GM19395 (cell line): Measurements from ENCODE around the gene RAB3B.
A peak's percentile ranks its signal among the peaks of the same experiment; 100 is the strongest.
"Not testable (repeated sequence)": the region's sequence is repeated elsewhere in the genome, so short reads cannot be mapped to it uniquely, and the experiment has no call there.

Source experiments
- ATAC-seq: cut with Tn5 transposase; IDR thresholded peaks from one replicate; pipeline ENCODE4 v1.9.1; 2021; ENCODE audit warnings: mild to moderate bottlenecking, moderate library complexity; ENCODE audit not compliant: unreplicated experiment

Gene RAB3B

DNA sequence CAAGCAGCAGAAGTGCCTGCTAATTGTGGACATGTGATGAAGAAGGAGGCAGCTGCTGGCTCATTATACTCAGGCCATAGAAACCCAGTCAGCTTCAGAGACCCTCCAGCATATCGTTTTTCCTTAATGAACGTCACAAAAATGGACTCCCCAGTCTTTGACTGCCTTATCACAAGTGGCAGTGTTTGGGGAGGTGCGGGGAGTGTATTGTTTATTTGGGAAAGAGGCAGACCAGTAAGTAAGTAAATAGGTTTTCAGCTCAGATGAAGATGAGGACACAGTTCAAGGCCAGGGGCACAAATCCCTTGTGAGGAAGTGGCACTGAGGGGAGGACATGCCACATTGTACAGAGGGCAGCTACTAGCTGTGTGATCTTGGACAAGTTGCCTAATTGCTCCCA lies 68.5 kb downstream of the RAB3B start:
- no peak for ATAC-seq

DNA sequence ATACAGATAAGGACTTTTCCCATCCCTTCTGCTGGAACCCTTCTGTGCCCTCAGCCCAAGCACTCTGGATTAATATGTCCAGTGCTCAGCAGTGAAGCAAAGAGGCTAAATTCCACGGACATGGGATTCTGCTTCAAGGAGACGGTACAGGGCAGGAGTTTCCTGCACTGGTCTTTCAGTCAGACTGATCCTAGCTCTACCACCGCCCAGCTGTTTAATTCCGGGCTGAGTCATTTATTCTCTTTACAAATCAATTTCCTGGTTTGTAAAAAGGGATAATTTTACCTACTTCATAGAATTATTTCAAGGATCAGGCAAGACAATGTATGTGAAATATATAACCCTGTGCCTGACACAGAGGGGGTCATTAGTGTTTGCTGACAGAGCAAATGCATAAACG lies 70.4 kb downstream of the RAB3B start:
- no peak for ATAC-seq

DNA sequence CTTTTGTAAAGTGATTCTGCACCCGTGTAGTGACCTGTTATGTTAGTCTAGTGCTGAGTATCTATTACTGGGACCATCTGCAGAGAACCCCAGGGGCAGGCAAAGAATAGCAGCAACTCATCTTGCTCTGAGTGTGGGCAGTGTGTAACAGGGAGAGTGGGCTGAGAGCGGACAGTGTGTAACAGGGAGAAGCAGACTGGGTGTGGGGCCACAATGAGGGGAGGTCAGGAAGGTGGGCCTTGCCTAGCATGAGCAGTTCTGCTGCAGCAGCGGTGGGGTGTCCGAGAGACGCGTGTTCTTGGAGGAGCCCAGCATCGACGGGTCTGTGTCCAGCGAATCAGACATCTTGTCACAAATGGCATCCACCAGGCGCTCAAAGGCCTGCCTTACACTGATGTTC lies 70.8 kb downstream of the RAB3B start:
- no peak for ATAC-seq

DNA sequence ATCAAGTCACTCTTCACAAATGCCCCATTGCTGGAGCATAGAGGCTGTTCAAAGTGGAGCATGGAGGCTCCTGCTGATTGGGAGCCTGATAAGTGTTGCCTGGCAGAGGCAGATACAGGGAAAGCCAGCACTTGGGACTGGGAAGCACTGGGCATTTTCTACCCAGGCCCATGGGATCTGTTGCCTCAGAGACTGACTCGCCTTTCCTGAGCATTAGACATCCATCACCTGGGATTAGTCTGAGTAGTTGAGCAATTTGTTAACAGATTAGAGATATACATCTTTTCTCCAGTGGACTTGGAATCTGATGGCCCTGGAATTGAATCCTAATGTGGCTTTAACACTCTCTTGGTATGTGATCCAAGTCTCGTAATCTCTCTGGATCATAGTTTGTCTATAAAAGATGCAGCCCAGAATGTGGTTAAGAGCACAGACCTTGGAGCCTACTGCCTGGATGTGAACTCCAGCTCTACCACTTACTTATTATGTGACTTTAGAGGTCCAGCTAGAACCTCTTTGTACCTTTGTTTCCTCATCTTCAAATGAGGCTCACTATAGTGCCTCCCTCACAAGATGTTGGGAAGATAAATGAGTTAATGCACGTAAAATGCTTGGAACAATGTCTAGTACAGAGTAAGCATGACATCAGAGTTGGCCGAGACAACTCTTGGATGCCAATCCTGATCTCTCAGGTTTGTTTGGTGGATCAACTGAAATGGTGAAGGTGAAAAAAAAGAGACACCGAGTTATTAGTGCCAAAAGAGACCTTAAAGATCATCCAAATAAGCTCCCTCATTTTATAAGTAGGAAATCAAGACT lies 73.7 kb downstream of the RAB3B start:
- no peak for ATAC-seq

DNA sequence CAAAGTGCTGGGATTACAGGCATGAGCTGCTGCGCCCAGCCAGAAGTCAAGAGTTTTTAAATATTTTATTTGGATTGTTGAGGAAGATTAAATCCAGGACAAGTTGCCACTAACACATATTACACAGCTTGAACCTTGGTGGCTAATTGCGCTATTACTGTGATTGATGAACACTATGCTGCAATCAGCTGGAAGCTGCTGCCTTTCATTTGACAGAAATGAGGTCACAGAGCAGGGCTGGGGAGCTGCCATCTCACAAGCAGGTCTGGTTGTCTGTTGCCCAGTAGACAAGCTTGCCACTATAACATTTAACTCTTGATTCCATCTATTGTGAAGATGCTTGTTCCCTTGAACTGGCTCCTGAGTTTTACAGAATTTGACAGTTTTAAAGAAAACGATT lies 74.5 kb downstream of the RAB3B start:
- no peak for ATAC-seq

DNA sequence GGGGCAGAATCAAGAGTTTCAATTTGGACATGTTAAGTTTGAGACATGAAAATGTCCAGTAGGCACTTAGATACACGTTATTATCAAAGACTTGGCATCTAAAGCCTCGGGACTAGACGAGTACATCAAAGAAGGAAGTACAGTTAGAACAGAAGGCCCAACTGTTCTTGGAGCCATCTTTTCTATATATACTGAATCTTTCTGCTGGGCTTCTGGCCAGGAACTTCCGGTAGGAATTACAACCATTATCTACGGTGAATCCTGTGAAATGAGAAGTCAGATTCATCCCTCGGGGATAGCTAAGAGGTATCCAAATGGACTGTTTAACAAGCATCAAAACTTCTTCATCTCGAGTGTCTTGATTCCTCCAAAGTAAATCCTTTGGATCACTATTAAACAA lies 77.6 kb downstream of the RAB3B start:
- no peak for ATAC-seq

DNA sequence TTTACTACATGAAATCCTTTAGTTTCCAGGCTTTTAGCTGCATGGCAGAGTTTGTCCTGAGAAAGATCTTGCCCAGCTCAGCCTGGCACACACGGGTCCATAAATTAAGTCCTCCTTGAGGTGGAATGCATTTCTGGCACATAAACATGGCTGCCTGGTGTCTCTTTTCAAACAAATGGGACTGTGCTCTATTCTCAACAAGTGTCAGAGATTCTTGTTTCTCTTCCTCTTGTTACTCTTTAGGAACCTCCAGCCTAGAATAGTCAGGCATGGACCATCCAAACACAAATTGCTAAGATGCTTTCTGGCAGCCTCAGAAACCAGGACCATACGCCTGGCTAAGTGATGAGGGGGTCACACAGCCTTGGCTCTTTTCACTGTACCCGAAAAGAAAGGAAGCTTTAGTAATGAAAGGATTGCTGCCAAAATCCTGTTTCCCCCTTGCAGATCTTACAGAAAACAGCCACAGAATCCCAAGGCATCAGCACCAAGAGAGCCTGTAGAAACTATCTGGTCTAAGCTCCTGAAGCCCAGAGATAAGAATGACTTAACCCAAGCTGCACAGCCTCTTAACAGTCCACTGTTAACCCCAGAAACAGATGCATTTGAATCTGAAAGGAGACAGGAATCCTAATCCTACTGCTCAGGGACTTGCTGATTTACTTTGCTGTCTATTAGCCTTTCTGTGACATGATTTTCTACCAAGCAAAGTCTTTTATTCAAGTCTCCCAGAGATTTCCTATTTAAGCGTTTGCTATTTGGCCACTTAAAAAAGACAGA lies 80.1 kb downstream of the RAB3B start:
- ATAC-seq = no peak

DNA sequence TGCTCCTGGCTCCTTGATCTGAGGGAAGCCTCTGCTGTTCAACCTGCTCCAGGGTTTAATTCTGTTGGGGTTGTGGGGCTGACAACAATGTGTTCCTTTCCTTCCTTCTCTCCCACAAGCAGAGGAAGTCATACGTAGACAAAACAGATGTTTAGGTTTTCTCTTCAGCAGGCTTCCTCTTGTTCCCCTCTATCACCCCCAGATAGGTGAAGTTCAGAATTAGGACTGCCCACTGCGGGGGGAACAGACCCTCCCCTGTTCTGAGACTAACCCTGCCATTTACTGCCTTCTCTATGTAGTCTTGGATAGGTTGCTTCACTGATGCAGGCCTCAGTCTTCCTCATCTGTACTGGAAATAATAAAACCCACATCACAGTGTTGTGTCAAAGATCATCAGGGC lies 82.0 kb downstream of the RAB3B start:
- ATAC-seq = no peak

DNA sequence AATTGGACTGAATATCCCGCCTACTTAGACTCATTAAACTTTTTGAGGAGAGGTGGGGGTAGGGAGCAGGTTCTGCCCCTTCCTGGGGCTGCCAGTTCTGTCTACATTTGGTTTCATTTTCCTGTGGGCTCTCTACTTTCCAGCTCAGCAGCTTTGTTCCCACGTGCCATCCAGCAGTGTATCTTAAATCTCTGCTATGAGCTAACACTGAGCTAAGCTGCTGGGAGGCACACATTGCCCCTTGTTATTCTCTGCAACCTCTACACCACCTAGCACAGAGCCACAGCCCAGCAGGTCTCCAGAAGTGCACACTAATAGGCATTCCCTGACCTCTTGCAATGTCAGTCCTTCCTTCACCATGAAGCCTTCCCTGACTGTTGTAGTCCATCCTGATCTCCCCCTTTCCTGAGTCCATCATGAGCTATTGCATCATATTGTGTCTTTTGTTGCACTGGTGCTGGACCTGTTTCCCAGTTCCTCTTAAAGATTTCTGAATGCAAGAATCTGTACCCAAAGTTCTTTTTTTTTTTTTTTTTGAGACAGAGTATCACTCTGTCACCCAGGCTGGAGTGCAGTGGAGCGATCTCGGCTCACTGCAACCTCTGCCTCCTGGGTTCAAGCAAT lies 83.3 kb downstream of the RAB3B start:
- no peak for ATAC-seq

DNA sequence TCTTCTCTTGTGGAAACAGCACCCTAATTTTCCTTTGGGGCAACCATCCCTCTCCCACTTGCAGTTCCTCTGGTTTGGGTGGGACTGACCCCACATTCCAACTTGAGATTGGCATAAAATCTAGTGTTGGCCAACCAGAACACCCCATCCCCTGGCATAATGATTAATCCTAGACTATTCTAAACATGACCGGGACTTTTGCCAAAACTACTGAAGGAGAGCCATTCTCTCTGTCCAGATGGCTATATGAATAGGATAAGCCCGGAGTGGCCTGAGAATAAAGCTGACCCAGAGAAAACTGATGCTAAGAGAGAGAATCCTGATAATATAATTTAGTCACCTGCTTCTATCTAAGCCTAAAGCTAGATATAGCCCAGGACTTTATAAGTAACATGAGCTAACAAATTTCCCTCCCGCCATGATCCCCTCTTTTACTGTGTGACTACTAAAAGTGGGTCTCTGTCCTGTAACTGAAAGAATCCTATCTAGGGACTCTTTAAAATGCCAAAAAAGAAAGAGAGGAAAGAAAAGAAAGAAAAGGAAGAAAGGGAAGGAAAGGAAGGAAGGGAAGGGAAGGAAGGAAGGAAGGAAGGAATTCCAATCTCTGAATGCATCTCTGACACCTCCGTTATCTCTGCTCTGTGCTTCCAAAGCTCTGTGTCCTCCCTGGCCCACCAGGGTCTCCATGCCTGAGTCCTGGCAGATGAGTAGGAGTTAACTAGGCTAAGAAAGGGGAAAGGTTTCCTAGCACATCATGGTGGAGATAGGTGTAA lies 84.0 kb downstream of the RAB3B start:
- ATAC-seq = no peak

DNA sequence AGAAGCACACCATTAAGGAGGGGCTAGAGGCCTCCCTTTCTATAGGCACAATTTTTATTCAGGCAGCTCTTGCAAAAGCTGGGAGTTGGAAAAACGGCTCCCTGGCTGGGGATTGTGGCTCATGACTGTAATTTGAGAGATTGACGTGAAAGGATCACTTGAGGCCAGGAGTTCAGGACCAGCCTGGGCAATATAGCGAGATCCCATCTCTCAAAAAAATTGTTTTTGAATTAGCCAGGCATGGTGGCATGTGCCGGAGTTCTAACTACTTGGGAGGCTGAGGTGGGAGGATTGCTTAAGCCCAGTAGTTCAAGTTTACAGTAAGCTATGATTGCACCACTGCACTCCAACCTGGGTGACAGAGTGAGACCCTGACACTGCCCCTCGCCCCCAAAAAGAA lies 88.0 kb downstream of the RAB3B start:
- no peak for ATAC-seq

DNA sequence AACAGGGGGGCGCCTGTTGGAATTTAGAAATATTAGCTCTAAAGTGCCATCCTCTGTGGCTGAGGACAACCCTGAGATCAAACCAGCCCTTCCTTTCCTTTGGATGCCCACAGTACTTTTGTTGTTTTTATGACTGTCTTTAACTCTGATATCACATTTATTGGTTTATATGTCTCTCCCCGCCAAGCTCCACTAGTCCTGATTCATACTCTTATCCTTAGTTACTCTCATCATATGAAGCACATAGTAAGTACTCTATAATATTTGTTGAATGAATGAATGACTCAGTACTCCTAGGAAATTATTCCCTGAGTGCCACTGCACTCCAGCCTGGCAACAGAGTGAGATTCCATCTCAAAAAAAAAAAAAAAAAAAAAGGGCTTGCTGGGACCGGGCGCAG lies 89.3 kb downstream of the RAB3B start:
- no peak for ATAC-seq

DNA sequence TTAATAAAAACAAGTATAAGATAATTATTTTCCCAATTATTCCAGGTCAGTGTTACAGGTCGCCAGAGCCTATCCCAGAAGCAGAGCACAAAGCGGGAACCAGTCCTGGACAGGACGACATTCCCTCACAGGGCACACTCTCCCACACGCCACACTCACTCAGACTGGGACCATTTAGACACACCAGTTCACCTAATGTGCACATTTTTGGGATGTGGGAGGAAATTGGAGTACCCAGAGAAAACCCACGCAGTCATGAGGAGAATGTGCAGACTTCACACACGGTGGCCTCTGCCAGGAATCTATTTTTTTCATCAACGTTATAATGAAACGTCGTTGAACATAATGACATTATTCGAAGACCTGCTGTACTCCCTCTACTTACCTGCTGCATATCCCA lies 91.5 kb downstream of the RAB3B start:
- ATAC-seq = no peak

DNA sequence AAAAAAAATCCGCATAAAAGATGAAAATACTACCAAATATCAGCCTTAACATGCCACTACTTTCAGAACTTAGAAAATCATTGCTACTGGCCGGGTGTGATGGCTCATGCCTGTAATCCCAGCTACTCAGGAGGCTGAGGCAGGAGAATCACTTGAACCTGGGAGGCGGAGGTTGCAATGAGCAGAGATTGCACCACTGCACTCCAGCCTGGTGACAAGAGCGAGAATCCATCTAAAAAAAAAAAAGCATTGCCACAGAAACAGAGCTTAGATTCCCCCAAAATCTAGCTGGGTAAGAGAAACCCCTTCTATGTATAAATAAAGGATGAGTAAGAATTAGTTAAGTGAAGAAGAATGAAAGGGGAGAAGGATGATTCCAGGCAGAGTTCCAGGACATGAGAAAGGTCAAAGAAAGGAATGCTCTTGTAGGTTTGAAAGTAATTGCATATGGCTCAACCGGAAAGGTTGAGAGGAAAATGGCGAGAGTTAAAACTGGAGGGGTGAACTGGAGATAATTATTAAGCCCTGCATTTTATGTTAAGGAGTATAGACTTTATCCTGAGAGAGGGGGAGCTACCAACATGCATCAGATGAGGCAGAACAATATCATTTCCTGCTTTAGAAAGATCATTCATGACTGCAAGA lies 92.3 kb downstream of the RAB3B start:
- ATAC-seq = no peak

DNA sequence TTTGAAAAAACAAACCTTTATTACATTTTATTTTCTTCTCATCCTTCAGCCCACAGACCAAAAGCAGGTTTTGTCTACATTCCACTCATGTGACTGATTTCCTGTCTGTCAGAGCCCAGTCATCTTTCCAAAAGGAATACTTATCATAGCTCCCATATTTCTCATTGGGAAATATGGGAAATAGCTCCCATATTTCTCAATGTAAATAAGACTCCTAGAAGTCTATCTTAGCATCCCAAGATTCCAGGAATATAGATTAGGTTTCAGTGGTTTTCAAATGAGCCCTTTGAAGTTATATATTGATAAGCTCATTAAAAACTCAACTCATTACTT lies 92.8 kb downstream of the RAB3B start:
- ATAC-seq = no peak

DNA sequence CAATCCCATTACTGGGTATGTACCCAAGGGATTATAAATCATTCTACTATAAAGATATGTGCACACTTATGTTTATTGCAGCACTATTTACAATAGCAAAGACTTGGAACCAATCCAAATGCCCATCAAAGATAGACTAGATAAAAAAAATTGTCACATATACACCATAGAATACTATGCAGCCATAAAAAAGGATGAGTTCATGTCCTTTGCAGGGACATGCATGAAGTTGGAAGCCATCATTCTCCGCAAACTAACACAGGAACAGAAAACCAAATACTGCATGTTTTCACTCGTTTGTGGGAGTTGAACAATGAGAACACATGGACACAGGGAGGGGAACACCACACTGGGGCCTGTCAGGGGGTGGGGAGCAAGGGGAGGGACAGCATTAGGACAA lies 95.8 kb downstream of the RAB3B start:
- not testable (repeated sequence) for ATAC-seq

DNA sequence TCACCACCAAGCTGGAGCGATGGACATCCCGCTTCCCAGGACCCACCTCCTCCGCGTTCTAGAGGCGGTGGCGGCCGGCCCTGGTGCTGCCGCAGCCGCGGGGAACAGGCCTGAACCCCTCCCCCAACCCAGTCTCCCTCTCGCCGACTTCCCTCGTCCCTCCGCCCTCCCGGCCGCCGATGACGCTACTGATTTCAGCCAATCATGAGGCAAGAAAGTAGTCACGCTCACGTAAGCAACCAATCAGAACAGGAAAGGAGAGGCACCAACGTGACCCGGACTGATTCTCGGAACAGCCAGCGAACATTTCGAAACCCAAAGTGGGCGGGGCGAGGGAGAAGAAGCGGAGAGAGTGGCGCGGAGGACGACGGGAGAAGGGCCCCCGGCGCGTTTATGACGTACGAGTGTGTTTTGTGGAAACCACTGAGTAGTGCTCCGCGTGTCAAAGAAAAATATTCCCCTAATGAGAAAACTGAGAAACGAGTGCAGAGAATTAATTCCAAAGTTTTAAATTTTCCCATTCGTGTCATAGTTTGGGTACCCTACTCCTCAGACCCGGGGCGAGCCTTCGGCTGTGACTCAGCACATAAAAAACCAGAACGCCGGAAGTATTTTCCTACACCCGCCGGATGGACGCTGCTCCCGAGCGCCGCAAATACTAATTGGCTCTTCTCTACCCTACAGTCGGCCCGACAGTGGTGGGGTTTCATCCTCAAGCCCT lies 111.7 kb downstream of the RAB3B start, which contains the start of gene NRDC:
NRDC (minus strand) TSS at position 112 of the 721 bp plus-strand sequence. CDS start 112 bp downstream, outside the sequence.
- peak; percentile 96 for ATAC-seq

DNA sequence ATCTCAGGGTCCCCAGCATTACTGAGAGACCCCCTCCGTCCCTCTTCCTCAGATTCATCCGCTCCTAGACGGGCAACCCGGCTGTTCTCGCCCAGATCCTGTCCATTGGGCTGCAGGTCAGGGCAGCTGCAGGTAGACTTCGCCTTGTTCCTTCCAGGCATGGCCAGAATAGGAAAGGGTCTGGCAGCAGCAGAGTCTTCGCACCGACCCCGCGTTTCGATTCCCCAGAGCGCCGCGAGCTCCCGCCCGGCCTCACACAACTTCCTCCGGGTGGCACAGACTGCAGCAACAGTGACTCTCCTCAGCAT lies 112.2 kb downstream of the RAB3B start:
- peak; percentile 30 for ATAC-seq

DNA sequence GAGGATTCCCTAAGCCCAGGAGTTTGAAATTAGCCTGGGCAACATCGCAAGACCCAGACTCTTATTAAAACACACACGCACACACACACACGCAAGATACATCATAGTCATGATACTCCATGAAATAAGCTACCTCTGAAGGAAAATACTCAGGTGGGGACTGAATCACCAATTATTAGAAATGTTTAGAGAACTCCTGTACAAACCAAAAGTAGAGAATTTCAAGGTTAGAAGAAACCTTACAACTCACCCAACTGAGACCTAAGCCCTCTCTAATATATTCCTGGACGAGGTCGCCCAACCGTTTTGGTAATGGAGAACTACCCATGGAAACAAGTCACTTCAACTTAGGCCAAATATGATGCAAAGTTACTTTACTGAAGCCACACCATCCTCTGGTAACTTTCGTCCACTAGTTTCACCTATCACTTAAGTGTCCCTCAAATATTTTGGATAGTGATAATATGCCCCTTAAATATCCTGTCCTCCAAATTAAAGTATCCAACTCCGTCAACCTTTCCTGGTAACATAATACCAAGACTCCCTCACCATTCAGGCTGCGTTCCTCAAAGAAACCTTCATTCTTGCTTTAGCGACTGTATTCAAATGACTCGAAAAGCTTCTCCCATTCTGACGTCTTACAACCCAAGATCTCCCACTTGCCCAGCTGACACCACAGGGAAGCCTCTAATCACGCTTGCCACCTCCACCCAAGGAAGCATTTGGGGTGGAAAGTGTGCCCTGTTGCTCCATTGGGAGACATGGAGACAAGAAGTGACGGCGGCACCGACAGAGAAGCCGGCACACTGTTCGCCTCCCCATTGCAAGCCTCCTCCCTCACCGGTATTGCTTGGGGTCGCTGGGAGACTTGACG lies 112.8 kb downstream of the RAB3B start:
- peak; percentile 3 for ATAC-seq
